Gastroesophageal sphincter (tissue), 3 donors: ENCODE data around the gene LRRC25.

ENCODE experiments used
- EP300 ChIP-seq: sonication (generic); formaldehyde crosslinking; IDR thresholded peaks from one replicate; pipeline ENCODE4 v1.6.1; 2017; ENCODE audit warnings: antibody characterized with exemption, mild to moderate bottlenecking
- POLR2A ChIP-seq, 2 donors: fragments of 450-650 bp; IDR thresholded peaks; one replicate each; pipeline ENCODE4 v1.6.1; 2017; ENCODE audit warnings: antibody characterized with exemption in 2 of 2, mild to moderate bottlenecking in 2 of 2, moderate library complexity in 1 of 2
- POLR2AphosphoS5 ChIP-seq: sonication (generic); formaldehyde crosslinking; IDR thresholded peaks from one replicate; pipeline ENCODE4 v1.6.1; 2017; ENCODE audit warnings: antibody characterized with exemption
- TF ChIP-seq, protein P1 (sequence below), 4 experiments: fragments of 200-600 bp in 2 of 4; fragments of 450-650 bp in 2 of 4; sonication (generic) in 1 of 4; IDR thresholded peaks; one replicate each; pipeline ENCODE4 v1.5.1; 2017 to 2019; ENCODE audit warnings: antibody characterized with exemption in 4 of 4, mild to moderate bottlenecking in 2 of 4, moderate library complexity in 2 of 4

DNA sequence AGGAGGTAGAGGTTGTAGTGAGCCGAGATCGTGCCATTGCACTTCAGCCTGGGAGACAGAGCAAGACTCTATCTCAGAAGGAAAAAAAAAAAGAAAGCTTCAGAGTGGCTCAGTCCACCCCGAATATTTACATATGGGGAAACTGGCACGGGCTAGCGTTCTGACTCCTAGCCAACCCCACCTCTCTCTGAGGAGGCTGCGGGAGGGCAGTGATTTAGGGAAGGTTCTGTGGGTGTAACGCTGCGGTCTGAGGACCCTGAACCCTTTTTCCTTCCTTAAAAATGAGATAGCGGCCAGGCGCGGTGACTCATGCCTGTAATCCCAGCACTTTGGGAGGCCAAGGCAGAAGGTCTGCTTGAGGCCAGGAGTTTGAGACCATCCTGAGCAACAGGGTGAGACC lies 5.0 kb downstream of the LRRC25 start:
- TF ChIP-seq, protein P1, sequence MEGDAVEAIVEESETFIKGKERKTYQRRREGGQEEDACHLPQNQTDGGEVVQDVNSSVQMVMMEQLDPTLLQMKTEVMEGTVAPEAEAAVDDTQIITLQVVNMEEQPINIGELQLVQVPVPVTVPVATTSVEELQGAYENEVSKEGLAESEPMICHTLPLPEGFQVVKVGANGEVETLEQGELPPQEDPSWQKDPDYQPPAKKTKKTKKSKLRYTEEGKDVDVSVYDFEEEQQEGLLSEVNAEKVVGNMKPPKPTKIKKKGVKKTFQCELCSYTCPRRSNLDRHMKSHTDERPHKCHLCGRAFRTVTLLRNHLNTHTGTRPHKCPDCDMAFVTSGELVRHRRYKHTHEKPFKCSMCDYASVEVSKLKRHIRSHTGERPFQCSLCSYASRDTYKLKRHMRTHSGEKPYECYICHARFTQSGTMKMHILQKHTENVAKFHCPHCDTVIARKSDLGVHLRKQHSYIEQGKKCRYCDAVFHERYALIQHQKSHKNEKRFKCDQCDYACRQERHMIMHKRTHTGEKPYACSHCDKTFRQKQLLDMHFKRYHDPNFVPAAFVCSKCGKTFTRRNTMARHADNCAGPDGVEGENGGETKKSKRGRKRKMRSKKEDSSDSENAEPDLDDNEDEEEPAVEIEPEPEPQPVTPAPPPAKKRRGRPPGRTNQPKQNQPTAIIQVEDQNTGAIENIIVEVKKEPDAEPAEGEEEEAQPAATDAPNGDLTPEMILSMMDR (IDR thresholded peaks at IDR 0.05), result no peak
- TF ChIP-seq EP300 (no peak), POLR2A (IDR thresholded peaks at IDR 0.05) (no peak), POLR2AphosphoS5 (no peak)
